GM06990 (cell line): ENCODE results near the gene UNC45A.
A peak's percentile ranks its signal among the peaks of the same experiment; 100 is the strongest.

Experiments used
- DNase-seq: peaks from one replicate; pipeline ENCODE4 v3.0.0-alpha.2; 2011; ENCODE audit not compliant: insufficient read length; ENCODE audit errors: extremely low read depth
- H3K27me3 ChIP-seq: replicated peaks from 2 replicates; pipeline ENCODE4 v1.6.0; 2011; ENCODE audit warnings: low read length; ENCODE audit not compliant: control insufficient read depth, insufficient read depth
- H3K36me3 ChIP-seq: 2 replicates; pipeline ENCODE4 v1.5.1; 2011; ENCODE audit warnings: low read length; ENCODE audit not compliant: control insufficient read depth, insufficient read depth
- H3K4me3 ChIP-seq: replicated peaks from 2 replicates; pipeline ENCODE4 v1.5.1; 2011; ENCODE audit warnings: low read depth, mild to moderate bottlenecking, control low read depth, low read length
- TF ChIP-seq, protein P1 (sequence below): IDR thresholded peaks from 2 replicates; pipeline ENCODE4 v1.5.1; 2011; ENCODE audit warnings: low read length, control low read depth, mild to moderate bottlenecking, inconsistent platforms; ENCODE audit not compliant: insufficient read depth, poor library complexity, severe bottlenecking

The UNC45A gene

GRCh38 chr15:90949979-90950675 is 15.0 kb downstream of the UNC45A start:
- Histone ChIP-seq H3K4me3 (no peak overlapping the region), H3K36me3 (peaks cover 42% of the 10 kb centered on the region), H3K27me3 (no peaks in the 10 kb centered on the region)
- no peak for DNase-seq
- TF ChIP-seq, protein P1, sequence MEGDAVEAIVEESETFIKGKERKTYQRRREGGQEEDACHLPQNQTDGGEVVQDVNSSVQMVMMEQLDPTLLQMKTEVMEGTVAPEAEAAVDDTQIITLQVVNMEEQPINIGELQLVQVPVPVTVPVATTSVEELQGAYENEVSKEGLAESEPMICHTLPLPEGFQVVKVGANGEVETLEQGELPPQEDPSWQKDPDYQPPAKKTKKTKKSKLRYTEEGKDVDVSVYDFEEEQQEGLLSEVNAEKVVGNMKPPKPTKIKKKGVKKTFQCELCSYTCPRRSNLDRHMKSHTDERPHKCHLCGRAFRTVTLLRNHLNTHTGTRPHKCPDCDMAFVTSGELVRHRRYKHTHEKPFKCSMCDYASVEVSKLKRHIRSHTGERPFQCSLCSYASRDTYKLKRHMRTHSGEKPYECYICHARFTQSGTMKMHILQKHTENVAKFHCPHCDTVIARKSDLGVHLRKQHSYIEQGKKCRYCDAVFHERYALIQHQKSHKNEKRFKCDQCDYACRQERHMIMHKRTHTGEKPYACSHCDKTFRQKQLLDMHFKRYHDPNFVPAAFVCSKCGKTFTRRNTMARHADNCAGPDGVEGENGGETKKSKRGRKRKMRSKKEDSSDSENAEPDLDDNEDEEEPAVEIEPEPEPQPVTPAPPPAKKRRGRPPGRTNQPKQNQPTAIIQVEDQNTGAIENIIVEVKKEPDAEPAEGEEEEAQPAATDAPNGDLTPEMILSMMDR = no peak

DNA sequence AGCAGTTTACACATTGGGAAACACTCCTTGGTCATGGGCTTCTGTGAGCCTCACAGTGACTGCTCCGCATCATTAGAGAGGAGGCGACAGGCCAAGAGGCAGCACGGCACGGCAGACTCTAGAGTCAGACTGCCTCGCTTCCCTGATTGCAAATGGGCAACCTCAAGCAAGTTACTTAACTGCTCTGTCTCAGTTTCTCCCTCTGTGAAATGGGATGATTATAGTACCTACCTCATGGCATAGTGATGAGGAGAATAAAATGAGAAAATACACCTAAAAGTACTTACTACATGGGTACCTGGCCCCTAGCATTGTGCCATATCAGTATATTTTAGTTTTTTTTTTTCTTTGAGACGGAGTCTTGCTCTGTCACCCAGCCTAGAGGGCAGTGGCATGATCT is 15.6 kb downstream of the UNC45A start:
- TF ChIP-seq, protein P1 = no peak
- no peak for DNase-seq
- peaks cover 41% of the 10 kb centered on the region for H3K36me3 ChIP-seq
- no peaks in the 10 kb centered on the region for H3K27me3 ChIP-seq
- no peak overlapping the region for H3K4me3 ChIP-seq

DNA sequence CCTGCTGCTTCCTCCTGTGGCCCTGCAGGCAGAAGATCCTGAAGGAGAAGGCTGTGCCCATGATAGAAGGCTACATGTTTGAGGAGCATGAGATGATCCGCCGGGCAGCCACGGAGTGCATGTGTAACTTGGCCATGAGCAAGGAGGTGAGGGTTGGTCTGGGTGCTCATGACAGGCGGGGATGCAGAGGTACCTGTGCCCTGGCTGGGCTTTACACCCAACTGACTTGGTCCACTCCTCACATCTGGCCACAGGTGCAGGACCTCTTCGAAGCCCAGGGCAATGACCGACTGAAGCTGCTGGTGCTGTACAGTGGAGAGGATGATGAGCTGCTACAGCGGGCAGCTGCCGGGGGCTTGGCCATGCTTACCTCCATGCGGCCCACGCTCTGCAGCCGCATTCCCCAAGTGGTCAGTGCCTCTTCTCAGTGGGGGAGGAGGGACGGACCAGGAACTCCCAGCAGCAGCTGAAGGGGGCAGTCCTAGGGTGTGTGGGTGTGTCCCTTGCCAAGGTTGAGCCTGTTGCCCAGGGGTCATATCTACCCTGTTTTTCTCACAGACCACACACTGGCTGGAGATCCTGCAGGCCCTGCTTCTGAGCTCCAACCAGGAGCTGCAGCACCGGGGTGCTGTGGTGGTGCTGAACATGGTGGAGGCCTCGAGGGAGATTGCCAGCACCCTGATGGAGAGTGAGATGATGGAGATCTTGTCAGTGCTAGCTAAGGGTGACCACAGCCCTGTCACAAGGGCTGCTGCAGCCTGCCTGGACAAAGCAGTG is 18.0 kb downstream of the UNC45A start:
- H3K4me3 ChIP-seq = no peak overlapping the region
- no peaks in the 10 kb centered on the region for H3K27me3 ChIP-seq
- H3K36me3 ChIP-seq = peaks cover 33% of the 10 kb centered on the region
- TF ChIP-seq, protein P1 = no peak
- DNase-seq = no peak

DNA sequence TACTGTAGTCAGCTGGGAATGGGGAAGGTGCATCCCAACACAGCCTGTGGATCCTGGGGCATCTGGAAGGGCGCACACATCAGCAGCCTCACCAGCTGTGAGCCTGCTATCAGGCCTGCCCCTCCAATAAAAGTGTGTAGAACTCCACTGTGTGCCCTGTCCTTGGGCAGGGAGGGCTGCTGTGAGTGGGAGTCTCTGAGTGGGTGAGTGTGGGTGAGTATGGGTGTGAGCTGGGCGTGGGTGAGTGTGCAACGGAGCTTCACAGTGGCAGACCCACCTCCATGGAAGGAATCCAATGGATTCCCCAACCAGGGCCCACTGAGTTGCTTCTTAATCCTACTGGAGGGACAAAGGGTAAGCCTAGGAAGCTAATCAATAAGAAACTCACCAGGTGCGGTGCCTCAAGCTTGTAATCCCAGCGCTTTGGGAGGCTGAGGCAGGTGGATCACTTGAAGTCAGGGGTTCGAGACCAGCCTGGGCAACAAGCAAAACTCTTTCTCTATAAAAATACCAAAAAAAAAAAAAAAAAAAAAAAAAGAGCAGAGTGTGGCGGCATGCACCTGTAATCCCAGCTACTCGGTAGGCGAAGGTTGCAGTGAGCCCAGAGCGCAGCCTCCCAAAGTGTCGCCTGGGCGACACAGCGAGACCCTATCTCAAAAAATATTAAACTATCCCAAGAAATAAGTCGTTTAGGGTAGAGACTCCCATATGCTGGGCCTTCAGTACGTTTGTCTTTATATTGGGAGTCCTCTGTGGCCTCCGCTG is 19.0 kb downstream of the UNC45A start:
- Histone ChIP-seq H3K36me3 (peaks cover 28% of the 10 kb centered on the region), H3K27me3 (no peaks in the 10 kb centered on the region), H3K4me3 (no peak overlapping the region)
- no peak for DNase-seq
- TF ChIP-seq, protein P1 = no peak

DNA sequence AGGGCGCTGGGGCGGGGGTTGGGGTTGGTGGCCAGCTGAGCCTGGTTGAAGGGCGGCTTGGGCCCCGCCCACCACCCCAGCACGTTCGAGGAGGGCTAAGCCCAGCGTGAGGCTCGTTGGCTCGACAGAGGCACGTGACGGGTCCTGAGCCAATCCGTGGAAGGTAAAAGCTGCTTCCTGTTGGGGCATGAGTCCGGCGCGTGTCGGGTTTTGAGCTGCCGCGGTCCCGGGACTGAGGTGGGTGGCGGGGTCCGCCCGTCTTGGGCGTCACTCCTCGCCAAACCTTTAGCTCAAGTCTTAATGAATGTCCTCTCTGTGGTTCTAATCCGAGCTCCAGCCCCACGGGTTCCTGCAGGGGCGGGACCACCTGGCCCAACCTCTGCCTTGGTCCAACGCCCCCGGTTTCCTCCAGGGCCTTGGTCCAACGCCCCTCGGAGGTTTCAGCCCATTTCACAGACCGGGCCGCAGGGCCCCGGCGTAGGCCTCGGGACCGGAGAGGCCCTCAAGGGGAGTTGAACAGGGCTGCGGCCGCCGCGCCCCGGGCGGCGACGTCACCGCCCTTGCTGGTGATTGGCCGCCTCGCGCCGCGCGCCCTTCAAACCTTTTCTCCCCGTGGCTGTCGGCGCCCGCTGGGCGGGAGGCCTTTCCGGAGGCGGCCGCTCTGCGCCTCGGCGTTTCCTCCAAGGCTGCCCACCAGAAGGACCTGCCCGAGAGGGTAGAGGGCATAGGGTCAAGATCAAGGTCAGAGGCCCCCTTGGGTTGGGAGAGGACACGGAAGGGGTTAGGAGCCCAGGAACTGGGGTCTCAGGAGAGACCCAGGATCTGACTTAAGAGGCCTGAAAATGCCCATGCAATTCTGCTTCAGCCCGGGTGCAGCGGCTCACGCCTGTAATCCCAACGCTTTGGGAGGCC is 19.9 kb downstream of the UNC45A start, which contains the start of gene RCCD1:
Gene RCCD1 (plus strand): TSS at position 173 of the 912 bp plus-strand sequence. CDS start 1,851 bp downstream, outside the sequence.
- peak; percentile 94 for DNase-seq
- Histone ChIP-seq H3K27me3 (no peaks in the 10 kb centered on the region), H3K36me3 (peaks cover 28% of the 10 kb centered on the region)

More for the DNA sequence above, 19.9 kb downstream of the UNC45A start, which contains the start of gene RCCD1:
- TF ChIP-seq, protein P1 = no peak
- H3K4me3 ChIP-seq = peak within 1 kb of the TSS; percentile 75
